ENCODE results near the gene SPNS2.

SPNS2 gene

GRCh38 chr17:4512156-4513112 lies 13.8 kb downstream of the SPNS2 start:
- Histone ChIP-seq H3K27me3 (ENCODE audit: insufficient read depth, insufficient read length) (peaks cover 17% of the 10 kb centered on the region), H3K9me3 (ENCODE audit: insufficient read depth, low read length) (no peaks in the 10 kb centered on the region), H3K36me3 (ENCODE audit: insufficient read depth, insufficient read length, low read length) (no peaks in the 10 kb centered on the region), H3K4me3 (ENCODE audit: insufficient read length, low read depth) (no peak overlapping the region), H3K9ac (ENCODE audit: insufficient read length, low read depth) (no peak overlapping the region), H3K4me1 (ENCODE audit: insufficient read depth, insufficient read length) (peaks cover 19% of the 10 kb centered on the region)
- TF ChIP-seq ZNF274 (IDR thresholded peaks at IDR 0.05; ENCODE audit: low read depth, low read length): no peak
- TF ChIP-seq SUZ12 (IDR thresholded peaks at IDR 0.05; ENCODE audit: extremely low read depth, insufficient read depth, insufficient read length): no peak
- TF ChIP-seq YY1 (IDR thresholded peaks at IDR 0.05; ENCODE audit: insufficient read depth, insufficient read length): no peak
- no peak for DNase-seq (ENCODE audit: low read depth, low spot score)

- H3K4me1 ChIP-seq (ENCODE audit: insufficient read depth, insufficient read length): peaks cover 19% of the 10 kb centered on the region
- H3K27me3 ChIP-seq (ENCODE audit: insufficient read depth, insufficient read length): peaks cover 20% of the 10 kb centered on the region
- no peak for DNase-seq (ENCODE audit: low read depth, low spot score)
- H3K4me3 ChIP-seq (ENCODE audit: insufficient read length, low read depth): no peak overlapping the region
- no peaks in the 10 kb centered on the region for H3K36me3 ChIP-seq (ENCODE audit: insufficient read depth, insufficient read length, low read length)
- no peak overlapping the region for H3K9ac ChIP-seq (ENCODE audit: insufficient read length, low read depth)
- H3K9me3 ChIP-seq (ENCODE audit: insufficient read depth, low read length): no peaks in the 10 kb centered on the region
- TF ChIP-seq SUZ12 (IDR thresholded peaks at IDR 0.05; ENCODE audit: extremely low read depth, insufficient read depth, insufficient read length): no peak
- TF ChIP-seq YY1 (IDR thresholded peaks at IDR 0.05; ENCODE audit: insufficient read depth, insufficient read length): no peak
- no peak for TF ChIP-seq ZNF274 (IDR thresholded peaks at IDR 0.05; ENCODE audit: low read depth, low read length)
These were observed 14.7 kb downstream of the SPNS2 start for GRCh38 chr17:4513113-4514032.

- TF ChIP-seq ZNF274 (IDR thresholded peaks at IDR 0.05; ENCODE audit: low read depth, low read length) (no peak), YY1 (IDR thresholded peaks at IDR 0.05; ENCODE audit: insufficient read depth, insufficient read length) (no peak), SUZ12 (IDR thresholded peaks at IDR 0.05; ENCODE audit: extremely low read depth, insufficient read depth, insufficient read length) (no peak)
- DNase-seq (ENCODE audit: low read depth, low spot score): no peak
- Histone ChIP-seq H3K36me3 (ENCODE audit: insufficient read depth, insufficient read length, low read length) (no peaks in the 10 kb centered on the region), H3K9me3 (ENCODE audit: insufficient read depth, low read length) (no peaks in the 10 kb centered on the region), H3K27me3 (ENCODE audit: insufficient read depth, insufficient read length) (peaks cover 12% of the 10 kb centered on the region), H3K4me1 (ENCODE audit: insufficient read depth, insufficient read length) (peaks cover 22% of the 10 kb centered on the region), H3K4me3 (ENCODE audit: insufficient read length, low read depth) (no peak overlapping the region), H3K9ac (ENCODE audit: insufficient read length, low read depth) (no peak overlapping the region)
These were observed 15.5 kb downstream of the SPNS2 start for GRCh38 chr17:4514206-4514605.

GRCh38 chr17:4514779-4515178 lies 16.1 kb downstream of the SPNS2 start:
- H3K9ac ChIP-seq (ENCODE audit: insufficient read length, low read depth): no peak overlapping the region
- H3K36me3 ChIP-seq (ENCODE audit: insufficient read depth, insufficient read length, low read length): no peaks in the 10 kb centered on the region

GRCh38 chr17:4515501-4515900 lies 16.8 kb downstream of the SPNS2 start:
- Histone ChIP-seq H3K9me3 (ENCODE audit: insufficient read depth, low read length) (no peaks in the 10 kb centered on the region), H3K27me3 (ENCODE audit: insufficient read depth, insufficient read length) (peaks cover 9% of the 10 kb centered on the region), H3K9ac (ENCODE audit: insufficient read length, low read depth) (no peak overlapping the region), H3K36me3 (ENCODE audit: insufficient read depth, insufficient read length, low read length) (no peaks in the 10 kb centered on the region), H3K4me1 (ENCODE audit: insufficient read depth, insufficient read length) (peaks cover 18% of the 10 kb centered on the region), H3K4me3 (ENCODE audit: insufficient read length, low read depth) (no peak overlapping the region)
- DNase-seq (ENCODE audit: low read depth, low spot score): no peak
- TF ChIP-seq ZNF274 (IDR thresholded peaks at IDR 0.05; ENCODE audit: low read depth, low read length): no peak
- no peak for TF ChIP-seq SUZ12 (IDR thresholded peaks at IDR 0.05; ENCODE audit: extremely low read depth, insufficient read depth, insufficient read length)
- TF ChIP-seq YY1 (IDR thresholded peaks at IDR 0.05; ENCODE audit: insufficient read depth, insufficient read length): no peak

More at GRCh38 chr17:4514779-4515178, 16.1 kb downstream of the SPNS2 start:
- no peak for DNase-seq (ENCODE audit: low read depth, low spot score)
- Histone ChIP-seq H3K4me3 (ENCODE audit: insufficient read length, low read depth) (no peak overlapping the region), H3K9me3 (ENCODE audit: insufficient read depth, low read length) (no peaks in the 10 kb centered on the region), H3K4me1 (ENCODE audit: insufficient read depth, insufficient read length) (peaks cover 19% of the 10 kb centered on the region), H3K27me3 (ENCODE audit: insufficient read depth, insufficient read length) (peaks cover 12% of the 10 kb centered on the region)
- no peak for TF ChIP-seq SUZ12 (IDR thresholded peaks at IDR 0.05; ENCODE audit: extremely low read depth, insufficient read depth, insufficient read length)
- TF ChIP-seq YY1 (IDR thresholded peaks at IDR 0.05; ENCODE audit: insufficient read depth, insufficient read length): no peak
- no peak for TF ChIP-seq ZNF274 (IDR thresholded peaks at IDR 0.05; ENCODE audit: low read depth, low read length)

- TF ChIP-seq ZNF274 (IDR thresholded peaks at IDR 0.05; ENCODE audit: low read depth, low read length): no peak
- TF ChIP-seq SUZ12 (IDR thresholded peaks at IDR 0.05; ENCODE audit: extremely low read depth, insufficient read depth, insufficient read length): no peak
- no peak for TF ChIP-seq YY1 (IDR thresholded peaks at IDR 0.05; ENCODE audit: insufficient read depth, insufficient read length)
- Histone ChIP-seq H3K9ac (ENCODE audit: insufficient read length, low read depth) (no peak overlapping the region), H3K27me3 (ENCODE audit: insufficient read depth, insufficient read length) (peaks cover 14% of the 10 kb centered on the region), H3K4me1 (ENCODE audit: insufficient read depth, insufficient read length) (peaks cover 18% of the 10 kb centered on the region), H3K9me3 (ENCODE audit: insufficient read depth, low read length) (no peaks in the 10 kb centered on the region), H3K36me3 (ENCODE audit: insufficient read depth, insufficient read length, low read length) (no peaks in the 10 kb centered on the region), H3K4me3 (ENCODE audit: insufficient read length, low read depth) (no peak overlapping the region)
- DNase-seq (ENCODE audit: low read depth, low spot score): no peak
These were observed 18.1 kb downstream of the SPNS2 start for GRCh38 chr17:4516735-4517134.

Measured in NT2/D1 (cell line).